ENCODE results near the gene FAAP20.
"Not testable (repeated sequence)": the region's sequence is repeated elsewhere in the genome, so short reads cannot be mapped to it uniquely, and the experiment has no call there.

Gene FAAP20

GRCh38 chr1:2154022-2154421 lies 40.5 kb downstream of the FAAP20 start:
- no peak for DNase-seq

GRCh38 chr1:2152954-2153353 lies 41.6 kb downstream of the FAAP20 start:
- DNase-seq: peak; percentile 29

GRCh38 chr1:2151911-2152310 lies 42.7 kb downstream of the FAAP20 start:
- DNase-seq: no peak

DNA sequence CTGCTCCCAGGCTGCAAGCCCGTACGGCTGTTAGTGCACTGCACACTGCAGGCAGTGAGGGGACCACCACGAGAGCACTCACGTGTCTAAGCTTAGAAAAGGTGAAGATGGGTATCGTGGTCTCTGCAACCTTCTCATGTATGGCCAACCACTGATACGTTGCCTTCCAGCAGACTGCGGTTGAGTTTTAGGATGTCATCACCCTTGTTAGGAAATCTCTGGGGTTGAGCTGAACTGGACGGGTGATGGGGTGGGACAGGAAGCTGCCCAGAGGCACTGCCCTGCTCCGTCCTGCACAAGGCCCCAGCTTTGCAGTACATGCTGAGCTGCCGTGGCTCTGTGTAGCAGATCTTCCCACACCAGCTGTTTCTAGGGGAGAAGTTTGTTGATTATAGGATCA lies 43.3 kb downstream of the FAAP20 start:
- no peak for DNase-seq

DNA sequence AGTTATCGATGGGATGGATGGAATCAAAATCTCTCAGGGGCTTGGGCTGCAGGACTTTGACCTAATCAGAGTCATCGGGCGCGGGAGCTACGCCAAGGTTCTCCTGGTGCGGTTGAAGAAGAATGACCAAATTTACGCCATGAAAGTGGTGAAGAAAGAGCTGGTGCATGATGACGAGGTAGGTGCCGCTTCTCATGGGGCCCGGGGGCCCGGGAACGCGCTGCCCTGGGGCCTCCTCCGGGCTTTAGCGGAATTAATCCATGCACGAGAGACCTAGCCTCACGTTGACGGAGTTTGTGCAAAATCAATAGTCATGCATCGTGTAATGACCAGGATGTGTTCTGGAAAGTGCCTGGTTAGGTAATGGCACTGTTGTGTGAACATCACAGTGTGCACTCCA lies 43.8 kb downstream of the FAAP20 start:
- DNase-seq: no peak

DNA sequence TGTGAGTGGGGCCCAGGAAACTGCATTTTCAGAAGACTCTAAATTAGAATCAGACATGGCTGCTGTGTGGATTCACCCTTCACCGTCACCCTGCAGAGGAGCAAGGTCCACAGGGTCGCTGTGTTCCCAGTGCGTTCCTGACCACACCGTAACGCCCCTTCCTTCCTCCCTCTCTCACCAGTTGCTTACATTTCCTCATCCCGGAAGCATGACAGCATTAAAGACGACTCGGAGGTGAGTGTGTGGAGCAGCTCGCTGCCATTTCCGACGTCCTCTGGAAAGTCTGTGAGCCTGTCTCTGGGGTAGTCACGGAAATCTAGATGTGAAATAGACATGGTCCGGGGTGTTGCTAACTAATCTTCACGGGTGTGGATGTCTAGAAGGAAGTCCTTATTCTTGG lies 45.9 kb downstream of the FAAP20 start:
- peak; percentile 73 for DNase-seq

- DNase-seq: not testable (repeated sequence)
These were observed 46.7 kb downstream of the FAAP20 start for GRCh38 chr1:2147869-2148268.

- no peak for DNase-seq
These were observed 47.6 kb downstream of the FAAP20 start for GRCh38 chr1:2146836-2147517.

DNA sequence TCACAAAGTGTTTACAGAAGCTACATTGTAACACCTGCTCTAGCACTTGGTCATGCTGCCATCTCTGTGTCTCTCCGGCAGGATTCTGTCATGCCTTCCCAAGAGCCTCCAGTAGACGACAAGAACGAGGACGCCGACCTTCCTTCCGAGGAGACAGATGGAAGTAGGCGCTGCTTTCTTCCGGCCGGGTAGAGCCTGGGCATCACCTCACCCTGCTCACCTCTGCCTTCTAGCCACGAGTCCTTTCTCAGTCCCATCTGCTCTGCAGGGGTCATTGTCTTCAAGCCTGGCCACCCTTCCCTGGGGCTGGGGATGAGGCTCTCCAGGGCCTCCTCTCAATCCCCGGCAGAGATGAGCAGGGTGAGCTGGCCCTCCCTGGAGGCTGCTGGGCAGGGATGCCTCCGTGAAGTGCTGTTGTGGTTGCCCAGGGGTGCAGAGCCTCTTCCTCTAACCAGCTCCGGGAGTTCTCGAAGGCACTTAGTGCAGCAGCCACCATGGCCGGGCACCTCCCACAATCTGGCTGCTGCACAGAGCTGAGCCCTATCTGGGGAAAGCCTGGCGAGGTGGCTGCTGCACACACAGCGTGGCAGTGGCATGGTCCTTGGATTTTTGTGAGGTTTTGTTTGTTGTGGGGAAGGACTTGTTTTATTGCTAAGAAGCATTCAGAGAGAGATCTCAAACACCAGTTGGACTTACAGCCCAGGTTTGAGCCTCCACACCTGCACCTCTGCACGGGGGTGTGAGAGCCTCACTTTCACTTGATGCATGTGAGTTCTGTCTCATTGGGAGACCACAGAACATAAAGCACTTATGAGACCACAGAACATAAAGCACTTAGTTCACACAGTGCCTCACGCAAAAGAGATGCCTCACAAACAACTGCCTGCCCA lies 48.4 kb downstream of the FAAP20 start:
- peak; percentile 31 for DNase-seq

DNA sequence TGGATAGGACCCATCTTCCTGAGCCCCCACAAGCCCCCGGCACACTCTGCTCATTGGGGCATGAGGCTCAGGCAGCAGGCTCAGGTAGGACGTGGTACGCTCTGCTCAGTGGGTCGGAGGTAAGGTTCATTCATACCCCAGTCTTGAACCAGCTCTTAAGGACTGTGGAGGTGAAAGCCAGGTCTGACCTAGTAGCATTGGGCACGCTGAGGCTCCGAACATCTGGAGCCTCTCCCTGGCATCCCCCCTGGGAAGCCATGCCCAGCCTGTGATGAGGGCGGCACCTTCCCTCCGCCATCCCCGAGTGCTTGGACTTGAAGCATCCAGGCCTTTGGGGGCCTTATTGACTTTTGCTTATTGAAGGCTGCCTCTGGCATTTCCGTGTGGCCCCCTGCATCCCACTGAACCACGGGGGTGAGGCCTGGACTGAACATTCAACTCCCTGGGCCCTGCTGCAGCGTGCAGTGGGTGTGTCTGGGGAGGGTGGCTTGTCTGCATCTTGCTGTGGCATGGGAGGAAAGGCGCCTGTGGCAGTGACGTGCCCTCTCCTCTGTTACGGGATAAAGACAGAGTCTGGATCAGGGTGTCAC lies 50.0 kb downstream of the FAAP20 start:
- no peak for DNase-seq

- no peak for DNase-seq
These were observed 50.6 kb downstream of the FAAP20 start for GRCh38 chr1:2143814-2144500.

- no peak for DNase-seq
These were observed 53.5 kb downstream of the FAAP20 start for GRCh38 chr1:2141025-2141424.
